HG03432 (cell line): ENCODE results near the gene ZC3H4.

Experiments used
- ATAC-seq: cut with Tn5 transposase; IDR thresholded peaks from one replicate; pipeline ENCODE4 v1.9.1; 2021; ENCODE audit warnings: mild to moderate bottlenecking, moderate library complexity; ENCODE audit not compliant: unreplicated experiment

The ZC3H4 gene

DNA sequence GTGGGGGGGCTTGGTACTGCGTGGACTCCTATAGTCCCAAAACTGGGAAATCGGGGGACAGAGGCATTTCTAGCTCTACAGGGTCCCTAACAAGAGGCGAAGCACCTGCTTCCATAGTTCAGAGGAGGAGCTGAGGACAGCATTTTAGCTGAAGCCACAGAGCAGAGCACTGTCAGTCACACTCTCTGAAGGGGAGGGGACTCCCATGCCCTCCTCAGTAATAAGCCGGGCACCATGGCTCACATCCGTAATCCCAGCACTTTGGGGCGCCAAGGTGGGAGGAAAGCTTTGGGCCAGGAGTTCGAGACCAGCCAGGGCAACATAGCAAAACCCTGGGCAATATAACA, 90.2 kb downstream of the ZC3H4 start:
- no peak for ATAC-seq

DNA sequence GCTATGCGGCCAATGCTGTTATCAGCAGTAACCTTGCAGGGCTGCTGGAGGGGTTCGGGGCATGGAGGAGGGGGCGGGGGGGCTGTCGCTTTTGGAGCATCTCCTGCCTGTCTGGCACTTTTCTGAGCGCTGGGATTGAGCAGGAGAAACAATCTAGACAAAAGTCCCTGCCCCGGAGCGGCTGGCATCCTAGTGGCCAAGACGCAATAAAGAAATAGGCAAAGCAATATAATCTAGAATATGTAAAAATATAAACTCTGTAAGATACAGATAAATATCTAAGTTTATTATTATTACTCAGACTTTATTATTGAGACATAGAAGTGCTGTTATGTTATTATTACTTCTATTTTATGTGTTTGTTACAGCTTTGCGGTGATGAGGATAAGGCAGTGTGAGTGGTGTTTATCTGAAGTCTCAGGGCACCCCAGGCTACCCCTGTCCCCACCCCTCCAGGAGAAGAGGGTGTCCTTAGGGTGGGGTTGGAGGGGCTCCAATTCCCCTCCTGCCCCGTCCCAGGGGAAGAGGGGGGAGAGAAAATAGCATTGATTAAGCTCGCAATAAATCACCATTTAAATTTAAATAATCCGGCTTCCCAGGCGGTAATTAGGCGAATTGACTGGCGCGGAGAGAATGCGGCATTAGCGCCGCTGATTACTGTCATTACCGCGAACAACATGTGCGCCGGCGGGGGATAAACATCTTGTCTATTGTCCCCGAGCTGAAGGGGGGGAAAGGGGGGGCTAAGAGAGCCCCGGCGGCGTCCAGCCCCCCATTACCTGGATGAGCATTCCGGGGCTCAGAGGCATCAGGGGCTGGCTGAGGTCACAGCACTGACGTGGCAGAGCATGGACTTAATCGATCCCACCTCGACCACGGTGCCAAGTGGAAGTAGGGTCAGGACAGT, 90.8 kb downstream of the ZC3H4 start:
- ATAC-seq, result no peak

DNA sequence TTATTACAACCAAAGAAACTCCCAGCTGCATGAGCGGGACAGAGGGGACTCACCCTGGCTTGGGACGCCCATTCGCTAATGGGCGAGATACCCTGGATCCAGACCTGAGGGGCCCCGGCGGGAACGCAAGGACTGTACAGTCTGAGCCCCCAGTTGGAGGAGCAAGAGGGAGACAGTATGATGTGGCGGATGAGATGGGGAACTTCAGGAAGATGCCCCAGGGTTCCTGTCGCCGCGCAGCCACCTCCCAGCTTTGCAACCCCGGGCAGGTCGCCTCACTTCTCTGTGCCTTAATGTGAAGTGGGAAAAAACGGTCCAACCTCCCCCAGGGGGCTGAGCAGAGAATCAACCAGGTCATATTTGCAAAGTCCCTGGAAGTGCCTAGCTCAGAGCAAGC, 91.4 kb downstream of the ZC3H4 start:
- ATAC-seq, result no peak

DNA sequence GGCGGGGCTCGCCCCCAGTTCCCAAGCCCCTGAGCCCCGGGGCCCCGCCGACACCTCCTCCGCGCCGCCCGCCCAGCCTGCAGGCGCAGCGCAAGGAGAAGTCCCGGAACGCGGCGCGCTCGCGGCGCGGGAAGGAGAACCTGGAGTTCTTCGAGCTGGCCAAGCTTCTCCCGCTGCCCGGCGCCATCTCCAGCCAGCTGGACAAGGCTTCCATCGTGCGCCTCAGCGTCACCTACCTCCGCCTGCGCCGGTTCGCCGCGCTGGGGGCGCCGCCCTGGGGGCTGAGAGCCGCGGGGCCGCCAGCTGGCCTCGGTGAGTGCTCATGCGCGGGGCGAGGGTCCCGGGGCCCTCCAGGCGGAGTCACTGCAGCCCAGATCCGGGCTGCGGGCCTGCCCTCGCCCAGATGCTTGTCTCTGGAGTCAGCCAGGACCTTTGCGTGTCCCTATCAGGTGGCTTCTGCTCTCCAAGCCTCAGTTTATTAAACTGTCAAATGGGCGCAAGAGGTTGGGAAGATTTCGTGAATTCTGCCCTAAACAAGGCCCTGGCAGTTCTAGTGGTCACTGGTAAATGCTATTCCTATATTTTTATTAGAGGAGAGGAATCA, 91.9 kb downstream of the ZC3H4 start:
- no peak for ATAC-seq

- ATAC-seq, result no peak
These were observed 92.5 kb downstream of the ZC3H4 start for GRCh38 chr19:47020992-47021496.

DNA sequence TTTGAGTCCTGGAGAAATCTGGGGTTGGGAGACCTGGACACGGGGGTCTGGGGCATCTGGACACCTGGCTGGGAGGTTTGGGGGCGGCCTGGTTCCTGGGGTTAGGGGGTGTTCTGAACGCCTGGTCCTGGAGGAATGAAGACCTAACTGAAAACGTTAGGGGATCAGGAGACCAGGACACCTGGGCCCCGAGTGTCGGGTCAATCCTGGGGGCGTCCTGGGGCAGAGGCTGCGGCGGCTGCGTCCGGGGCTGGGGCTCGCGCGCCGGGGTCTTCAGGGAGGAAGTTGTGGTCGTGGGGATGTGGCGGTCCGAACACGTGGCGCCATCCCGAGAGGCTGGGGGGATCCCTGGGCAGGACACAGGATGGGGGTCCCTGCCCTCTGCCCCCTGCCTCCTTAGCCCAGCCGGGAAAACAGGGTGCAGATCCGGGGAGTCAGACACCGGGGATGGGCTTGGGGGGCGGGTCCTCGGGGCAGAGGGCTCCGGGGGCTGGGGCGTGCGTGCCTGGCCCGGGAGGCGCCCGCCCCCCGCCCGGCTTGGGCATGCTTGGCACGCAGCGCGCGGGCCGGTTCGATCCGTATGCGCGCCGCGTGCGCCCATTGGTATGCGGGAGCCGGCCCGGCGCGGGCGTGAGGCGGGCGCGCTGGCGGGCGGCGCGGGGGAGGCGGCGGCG, 93.3 kb downstream of the ZC3H4 start:
- ATAC-seq, result no peak

- ATAC-seq, result no peak
These were observed 94.0 kb downstream of the ZC3H4 start, which contains the start of gene NPAS1 for GRCh38 chr19:47019431-47020041. TSS of gene NPAS1 (plus strand) at chr19:47019837. CDS start at chr19:47021048, 1,211 bp downstream.

DNA sequence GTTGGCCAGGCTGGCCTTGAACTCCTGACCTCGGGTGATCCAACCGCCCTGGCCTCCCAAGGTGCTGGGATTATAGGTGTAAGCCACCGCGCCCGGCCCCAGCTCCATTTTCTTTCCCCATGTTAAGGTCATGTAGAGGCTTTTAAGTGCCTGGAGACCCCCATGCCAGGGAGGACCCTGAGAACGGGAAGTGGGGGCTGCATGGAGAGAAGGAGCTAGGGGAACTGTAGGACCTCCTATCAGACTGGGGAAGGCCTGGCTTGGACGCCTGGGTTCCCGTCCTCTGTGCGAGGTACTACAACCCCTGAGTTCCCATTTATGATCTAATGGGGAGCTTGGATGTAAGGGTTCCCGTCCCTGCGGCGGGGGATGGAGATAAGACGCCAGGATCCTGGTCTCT, 94.7 kb downstream of the ZC3H4 start:
- ATAC-seq, result no peak
